Activated CD4-positive, alpha-beta T cell treated with anti-CD3 and anti-CD28 coated beads for 24 hours (primary cell): ENCODE measurements around the gene CELA3A.
A peak's percentile ranks its signal among the peaks of the same experiment; 100 is the strongest.
"Not testable (repeated sequence)": the region's sequence is repeated elsewhere in the genome, so short reads cannot be mapped to it uniquely, and the experiment has no call there.

ENCODE experiments used
- DNase-seq, 2 donors: peaks; one replicate each; pipeline ENCODE4 v3.0.0-alpha.2; 2020; ENCODE audit warnings: low read depth in 2 of 2

The CELA3A gene, protein sequence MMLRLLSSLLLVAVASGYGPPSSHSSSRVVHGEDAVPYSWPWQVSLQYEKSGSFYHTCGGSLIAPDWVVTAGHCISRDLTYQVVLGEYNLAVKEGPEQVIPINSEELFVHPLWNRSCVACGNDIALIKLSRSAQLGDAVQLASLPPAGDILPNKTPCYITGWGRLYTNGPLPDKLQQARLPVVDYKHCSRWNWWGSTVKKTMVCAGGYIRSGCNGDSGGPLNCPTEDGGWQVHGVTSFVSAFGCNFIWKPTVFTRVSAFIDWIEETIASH

DNA sequence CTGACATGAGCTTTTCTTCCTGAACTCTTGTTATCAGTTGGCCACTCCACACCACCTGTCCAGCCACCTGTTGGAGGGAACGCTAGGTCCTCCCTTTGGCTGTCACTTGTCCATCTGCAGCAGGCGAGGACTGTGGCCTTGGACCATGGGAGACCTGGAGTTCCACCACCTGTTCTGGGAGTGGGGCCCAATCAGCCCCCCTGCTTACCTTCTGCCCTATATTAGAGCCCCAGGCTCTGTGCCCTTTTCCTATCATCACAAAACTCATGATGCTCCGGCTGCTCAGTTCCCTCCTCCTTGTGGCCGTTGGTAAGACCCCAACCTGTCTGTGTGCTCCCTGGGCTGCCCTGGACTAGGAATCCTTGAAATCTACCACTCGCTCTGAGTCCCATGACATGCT is at the start of gene CELA3A:
Gene CELA3A, plus strand, starts transcription at position 249 of the 400 bp plus-strand sequence. Its CDS starts 18 bp downstream, at position 267.
- DNase-seq: no peak

DNA sequence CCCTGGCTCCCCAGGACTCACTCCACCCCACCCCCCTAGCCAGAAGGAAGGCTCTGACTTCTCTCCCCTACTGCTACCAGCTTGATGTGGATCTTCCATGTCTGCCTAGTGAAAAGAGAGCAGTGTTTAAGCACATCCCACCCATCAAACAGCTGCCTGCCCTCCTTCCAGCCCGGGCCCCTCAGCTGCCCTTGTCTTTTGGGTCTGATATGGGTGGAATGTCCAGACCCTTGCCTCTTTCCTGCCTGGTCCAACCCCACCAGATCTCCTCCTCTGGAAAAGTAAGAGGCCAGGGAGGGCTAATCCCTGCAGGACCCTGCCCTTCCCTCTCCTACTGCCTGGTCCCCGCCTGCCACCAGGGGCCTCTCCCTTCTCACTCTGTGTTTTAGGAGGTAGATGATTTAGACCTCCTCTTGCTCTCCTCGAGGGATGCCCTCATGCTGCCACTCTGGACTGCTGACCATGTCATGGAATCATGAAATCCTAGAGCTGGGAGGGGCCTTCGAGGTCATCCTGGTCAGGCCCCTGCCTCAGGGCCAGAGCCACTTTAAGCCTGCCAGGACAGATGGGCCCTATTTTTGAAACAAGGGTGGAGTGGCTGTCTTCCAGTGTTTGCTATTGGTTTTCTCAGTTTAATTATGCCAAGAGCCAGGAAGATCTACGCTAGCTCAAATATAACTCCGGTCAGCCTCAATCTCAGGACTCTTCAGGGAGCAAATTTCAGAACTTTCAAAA is 48.5 kb upstream of the CELA3A start:
- DNase-seq: no peak

DNA sequence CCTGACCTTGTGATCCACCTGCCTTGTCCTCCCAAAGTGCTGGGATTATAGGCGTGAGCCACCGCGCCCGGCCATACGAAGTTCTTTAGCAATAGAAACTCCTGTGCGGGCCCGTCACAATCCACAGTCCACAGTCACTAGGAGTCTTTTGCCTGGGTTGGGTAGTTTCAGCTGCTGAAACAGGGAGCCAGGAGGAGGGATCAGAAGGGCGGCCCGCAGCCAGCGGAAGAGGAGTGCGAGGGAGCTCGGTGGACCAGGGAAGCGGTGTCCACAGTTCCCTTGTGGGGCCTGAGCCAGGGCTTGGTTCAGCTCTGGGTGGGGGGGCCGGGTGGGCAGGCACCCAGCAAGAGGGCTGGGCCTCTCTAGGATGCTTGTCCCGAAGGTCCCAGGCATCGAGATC is 46.4 kb upstream of the CELA3A start:
- DNase-seq: no peak

DNA sequence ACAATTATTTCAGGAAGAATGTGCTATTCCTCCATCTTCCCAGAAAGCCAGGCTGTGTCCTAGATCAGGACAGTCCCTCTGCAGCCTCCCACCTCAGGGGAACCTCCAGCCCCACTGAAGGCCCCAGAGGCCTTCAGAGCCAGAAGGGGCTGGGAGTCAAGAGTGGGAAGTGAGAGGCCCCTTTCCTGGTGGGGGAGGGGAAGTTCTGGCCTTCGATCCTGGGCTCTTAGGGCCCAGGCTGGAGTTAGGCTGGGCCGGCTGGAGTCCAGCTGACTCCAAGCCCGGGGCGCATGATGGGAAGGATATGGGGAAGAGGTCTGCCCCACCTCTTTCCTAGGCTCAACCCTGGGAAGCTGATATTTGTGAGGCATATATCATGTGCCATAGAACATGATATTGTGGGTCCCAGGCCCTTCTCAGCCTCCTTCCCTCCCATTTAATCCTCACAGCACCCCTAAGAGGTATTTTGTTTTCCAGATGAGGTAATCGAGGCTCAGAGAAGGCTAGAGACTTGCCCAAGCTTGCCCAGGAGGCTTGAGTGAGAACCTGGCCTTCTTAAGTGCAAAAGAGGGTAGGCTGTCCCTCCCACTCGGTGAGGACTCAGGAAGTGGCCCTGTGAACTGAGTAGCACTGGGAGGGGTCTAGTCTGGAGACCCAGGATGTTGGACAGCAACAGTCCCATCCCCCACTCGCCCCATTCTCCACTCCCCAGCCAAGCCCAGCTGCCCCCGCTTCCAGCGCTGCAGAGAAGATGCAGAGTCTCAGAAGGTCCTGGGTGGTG is 45.8 kb upstream of the CELA3A start:
- DNase-seq: no peak

DNA sequence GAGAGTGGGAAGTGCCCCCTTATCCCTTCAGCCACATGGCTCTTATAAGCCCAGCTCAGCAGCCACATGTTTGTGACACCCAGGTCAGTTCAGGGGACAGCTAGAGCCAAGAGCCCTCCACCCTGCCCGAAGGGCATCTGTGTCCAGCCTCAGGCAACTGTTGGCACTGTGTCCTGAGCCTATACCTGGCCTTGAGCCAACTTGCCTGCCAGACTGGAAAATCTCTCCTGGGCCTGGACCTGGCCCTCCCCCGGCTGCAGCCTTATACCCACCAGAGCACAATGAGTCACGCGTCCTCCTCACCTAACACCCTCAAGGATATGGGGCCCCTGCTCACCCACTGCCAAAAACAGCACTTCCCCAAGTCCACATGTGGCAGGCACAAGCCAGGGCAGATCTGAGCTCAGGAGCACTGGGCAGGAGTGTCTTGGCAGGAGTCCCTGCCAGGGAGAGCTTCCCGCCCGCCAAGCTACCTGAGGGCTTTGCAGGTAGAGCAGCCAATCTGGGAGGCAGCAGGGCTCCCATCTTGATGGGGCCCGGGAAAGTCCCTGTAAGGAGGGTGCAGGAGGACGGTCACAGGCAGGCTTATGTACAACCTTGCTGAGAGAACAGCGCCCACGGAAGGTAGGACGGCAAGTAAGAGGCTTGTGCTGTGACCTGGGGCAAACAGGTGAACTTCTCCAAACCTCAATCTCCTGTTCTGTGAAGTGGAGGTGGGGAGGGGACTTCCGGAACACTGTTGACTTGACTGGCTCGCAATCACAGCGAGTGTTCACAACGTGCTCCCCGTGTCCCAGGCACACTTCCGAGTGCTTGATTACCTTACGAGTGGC is 44.5 kb upstream of the CELA3A start:
- peak in 1 of 2 donors; percentile 7 for DNase-seq

DNA sequence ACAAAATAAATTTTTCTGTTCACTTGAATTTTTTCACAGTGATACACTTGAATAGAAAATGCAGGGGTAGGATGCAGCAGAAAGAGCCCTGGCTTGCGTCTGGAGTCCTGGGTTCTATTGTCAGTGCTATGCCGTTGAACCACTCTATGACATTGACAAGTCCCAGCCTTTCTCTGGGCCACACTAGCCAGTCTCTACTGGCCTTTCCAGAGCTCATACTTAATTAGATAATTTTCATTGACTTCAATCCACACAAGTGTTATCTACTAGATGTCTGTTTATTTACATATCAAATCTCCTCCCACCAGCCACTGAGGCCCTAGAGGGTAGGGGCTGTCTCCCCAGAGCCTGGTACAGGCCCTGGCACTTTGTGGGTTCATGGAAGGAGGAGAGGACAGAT is 40.1 kb upstream of the CELA3A start:
- DNase-seq: no peak

DNA sequence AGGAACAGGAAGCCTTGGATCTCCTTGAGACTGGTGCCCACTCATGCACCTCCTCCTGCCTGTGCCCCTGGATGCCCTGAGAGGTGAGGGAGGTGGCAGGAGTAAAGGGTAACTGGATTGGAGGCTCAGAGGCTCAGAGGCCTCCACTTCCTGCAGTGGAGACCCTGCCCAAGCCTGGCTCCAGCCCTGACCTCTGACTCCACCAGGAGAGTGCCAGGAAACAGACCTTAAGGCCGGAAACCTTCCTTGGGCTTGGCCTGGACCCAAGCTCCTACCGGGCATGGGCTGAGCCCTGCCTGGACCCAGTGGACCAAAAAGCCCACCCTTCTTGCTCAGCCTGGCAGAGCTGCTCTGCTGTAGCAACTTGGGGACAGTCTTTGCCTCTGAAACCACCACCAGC is 39.7 kb upstream of the CELA3A start:
- no peak for DNase-seq

DNA sequence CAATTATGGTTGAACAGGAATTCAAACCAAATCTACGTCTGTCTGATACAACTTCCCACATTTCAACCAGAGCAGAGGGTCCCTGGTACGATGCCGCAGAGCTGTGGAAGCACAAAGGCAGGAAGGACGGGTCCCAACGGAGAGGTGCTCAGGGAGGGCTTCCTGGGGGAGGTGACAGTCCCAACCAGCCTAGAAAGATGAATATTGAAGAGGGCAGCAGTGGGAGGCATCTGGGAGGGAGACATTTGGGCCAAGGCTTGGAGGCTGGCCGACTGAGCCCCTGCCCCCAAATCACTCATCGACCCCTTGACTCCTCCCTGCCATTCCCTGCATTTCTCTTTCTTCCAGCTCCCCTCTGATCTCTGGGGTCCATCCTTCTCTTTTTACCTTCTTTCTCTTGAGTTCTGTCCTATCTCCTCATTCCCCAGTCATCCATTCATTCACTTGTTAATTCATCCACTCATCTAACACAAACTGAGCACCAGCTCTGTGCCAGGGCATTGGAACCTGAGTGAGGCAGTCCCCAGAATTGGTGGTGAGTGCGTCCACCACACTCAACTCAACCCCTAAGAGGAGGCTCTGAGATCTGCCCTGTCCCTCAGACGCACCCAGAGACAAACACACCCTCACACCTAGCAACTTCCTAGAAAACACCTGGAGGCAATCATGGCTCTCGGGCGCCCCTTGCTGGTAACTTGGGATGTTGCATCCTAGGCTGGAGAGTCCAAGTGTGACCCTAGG is 37.8 kb upstream of the CELA3A start:
- peak; percentile 69 to 81 for DNase-seq

DNA sequence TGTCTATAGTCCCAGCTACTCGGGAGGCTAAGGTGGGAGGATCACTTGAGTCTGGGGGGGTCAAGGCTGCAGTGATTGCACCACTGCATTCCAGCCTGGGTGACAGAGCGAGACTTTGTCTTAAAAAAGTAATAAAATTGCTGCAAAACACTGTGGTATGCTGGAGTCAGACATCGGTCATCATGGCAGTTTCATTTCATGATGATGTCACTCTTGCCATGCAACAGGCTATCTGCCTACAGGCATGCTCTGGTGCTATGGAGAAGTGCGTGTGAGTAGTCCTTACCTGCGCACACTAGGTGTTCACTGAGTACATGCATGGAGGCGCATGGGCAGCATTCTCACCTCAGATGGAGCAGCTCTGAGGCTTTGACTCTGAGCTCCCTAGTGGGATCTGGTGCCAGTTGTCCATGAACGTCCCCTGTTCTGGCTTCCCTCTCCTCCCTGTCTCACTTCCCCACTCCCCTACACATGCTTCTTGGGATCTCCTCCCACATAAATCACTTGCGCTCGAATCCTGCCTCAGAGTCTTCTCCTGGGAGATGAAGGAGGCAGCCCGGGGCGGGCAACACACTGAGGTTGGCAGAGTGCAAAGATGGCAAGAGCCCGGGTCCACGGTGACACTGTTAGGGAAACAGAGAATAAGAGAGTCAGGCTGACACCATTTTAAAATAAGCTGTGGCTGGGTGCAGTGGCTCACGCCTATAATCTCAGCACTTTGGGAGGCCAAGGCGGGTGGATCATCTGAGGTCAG is 35.0 kb upstream of the CELA3A start:
- no peak for DNase-seq

DNA sequence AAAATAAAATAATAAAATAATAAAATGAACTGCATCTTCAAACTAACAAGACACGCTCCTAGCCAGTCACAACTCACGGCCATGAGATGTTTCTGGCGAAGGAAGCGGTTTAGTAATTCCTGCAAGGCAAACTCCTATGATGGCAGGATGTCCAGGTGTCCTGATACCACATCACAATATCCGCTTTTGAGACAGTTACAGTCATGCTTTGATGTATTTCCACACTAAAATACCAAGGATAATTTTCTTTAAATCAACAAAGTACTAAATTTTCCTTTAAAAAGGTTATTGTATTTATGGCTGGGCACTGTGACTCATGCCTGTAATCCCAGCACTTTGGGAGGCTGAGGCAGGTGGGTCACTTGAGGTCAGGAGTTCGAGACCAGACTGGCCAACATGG is 34.2 kb upstream of the CELA3A start:
- not testable (repeated sequence) for DNase-seq

DNA sequence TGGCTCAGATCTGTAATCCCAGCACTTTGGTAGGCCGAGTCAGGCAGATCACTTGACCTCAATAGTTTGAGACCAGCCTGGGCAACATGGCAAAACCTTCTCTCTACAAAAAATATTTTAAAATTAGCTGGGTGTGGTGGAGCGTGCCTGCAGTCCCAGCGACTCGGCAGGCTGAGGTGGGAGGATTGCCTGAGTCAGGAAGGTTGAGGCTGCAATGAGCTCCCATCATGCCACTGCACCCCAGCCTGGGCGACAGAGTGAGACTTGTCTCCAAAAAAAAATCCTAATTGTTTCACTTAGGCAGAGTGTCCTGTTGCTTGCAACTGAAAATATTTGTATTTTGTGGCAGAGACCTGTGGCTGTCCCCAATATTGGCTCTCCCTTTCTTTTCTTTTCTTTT is 32.4 kb upstream of the CELA3A start:
- not testable (repeated sequence) for DNase-seq

DNA sequence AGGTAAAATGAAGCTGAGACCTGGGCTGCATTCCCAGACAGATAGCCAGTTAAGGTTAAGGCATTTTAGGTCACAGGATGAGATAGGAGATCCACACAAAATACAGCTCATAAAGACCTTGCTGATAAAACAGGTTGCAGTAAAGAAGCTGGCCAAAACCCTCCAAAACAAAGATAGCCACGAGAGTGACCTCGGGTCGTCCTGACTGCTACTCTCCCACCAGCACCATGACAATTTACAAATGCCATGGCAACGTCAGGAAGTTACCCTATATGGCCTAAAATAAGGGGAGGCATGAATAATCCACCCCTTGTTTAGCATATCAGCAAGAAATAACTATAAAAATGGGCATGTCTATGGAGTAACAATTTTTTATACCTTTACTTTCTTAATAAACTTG is 30.9 kb upstream of the CELA3A start:
- DNase-seq: not testable (repeated sequence)

DNA sequence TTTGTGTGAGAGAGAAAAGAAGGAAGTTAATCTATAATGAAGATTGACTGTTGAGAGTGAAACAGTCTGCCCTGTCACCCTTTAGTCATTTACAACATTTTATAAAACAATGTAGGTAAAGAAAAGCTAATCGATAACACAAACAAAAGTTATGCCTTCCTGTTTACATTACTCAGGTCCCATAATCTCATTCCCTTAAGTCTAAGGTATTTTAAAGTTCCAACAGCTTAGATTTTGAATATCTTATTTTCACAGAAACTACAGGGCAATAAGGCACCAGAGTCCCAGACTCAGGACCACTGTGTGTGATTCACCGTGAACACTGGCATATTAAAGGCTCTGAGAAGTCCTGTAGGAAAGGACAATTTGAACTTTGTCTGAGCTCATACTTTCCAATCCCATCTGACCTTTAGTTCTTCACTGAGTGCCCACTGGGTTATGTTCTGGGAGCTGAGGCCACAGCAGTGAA is 28.4 kb upstream of the CELA3A start:
- DNase-seq: not testable (repeated sequence)

DNA sequence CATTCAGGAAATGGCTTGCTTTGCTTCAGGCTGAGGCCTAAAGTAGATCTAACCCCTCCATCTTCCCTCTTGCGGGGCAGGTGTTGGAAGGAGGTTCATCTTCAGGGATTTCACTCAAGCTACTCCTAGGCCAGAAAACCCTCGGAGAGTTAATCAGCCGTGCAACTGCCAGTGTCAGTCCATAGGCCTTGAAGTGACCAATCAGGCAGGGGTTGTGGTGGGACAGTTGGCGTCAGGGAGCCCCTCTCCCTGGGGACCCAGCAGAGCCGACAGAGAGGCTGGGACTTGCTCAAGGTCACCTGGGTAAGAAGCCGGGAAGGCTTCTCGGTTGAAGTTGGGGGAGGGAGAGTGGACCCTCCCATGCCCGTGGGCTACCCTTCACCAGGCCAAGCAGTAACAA is 27.5 kb upstream of the CELA3A start:
- not testable (repeated sequence) for DNase-seq

DNA sequence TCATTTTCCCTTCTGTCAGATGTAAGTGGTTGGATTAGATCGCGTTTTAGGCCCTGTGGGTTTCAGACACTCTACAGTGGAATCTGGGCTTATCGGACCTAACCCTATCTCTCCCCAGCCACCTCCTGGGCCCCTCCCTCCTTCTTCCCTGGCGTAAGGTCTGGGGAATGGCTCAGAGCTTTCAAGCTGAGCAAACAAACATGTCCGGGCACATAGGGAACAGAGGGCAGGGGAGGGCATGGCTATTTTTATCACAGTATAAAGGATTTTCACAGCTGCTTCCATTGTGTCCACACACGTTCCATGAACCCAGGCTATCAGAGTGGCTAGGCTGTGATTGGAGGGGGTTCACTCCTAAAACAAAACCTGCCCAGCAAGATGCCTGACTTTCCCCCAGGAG is 26.8 kb upstream of the CELA3A start:
- DNase-seq: not testable (repeated sequence)

DNA sequence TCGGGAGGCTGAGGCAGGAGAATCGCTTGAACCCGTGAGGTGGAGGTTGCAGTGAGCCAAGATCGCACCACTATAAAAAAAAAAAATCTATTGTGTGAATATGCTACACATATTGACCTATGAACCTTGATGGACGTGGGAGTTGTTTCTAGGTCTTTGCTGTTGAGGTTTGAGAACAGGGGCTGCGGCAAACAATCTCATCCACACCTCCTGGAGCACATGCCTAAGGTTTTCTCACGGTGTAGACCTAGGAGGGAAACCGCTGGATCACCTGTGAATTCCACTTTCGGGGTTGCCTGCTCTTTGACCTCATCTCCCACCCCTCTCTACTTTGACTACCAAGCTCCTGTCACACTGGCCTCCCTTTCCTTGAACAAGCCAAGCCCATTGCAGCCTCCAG is 26.2 kb upstream of the CELA3A start:
- DNase-seq: not testable (repeated sequence)

DNA sequence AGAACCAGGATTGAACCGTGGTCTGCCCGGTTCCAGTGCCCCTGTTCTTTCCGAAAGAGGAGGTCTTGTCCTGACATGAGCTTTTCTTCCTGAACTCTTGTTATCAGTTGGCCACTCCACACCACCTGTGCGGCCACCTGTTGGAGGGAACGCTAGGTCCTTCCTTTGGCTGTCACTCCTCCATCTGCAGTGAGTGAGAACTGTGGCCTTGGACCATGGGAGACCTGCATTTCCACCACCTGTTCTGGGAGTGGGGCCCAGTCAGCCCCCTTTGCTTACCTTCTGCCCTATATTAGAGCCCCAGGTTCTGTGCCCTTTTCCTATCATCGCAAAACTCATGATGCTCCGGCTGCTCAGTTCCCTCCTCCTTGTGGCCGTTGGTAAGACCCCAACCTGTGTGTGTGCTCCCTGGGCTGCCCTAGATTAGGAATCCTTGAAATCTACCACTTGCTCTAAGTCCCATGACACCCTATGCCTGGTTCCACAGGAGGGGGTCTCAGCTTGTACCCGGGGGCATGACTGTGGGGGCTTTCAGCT is 24.7 kb upstream of the CELA3A start, which contains the start of gene CELA3B:
Gene CELA3B, plus strand, starts transcription at position 320 of the 537 bp plus-strand sequence. Its CDS starts 18 bp downstream, at position 338.
- DNase-seq: not testable (repeated sequence)

DNA sequence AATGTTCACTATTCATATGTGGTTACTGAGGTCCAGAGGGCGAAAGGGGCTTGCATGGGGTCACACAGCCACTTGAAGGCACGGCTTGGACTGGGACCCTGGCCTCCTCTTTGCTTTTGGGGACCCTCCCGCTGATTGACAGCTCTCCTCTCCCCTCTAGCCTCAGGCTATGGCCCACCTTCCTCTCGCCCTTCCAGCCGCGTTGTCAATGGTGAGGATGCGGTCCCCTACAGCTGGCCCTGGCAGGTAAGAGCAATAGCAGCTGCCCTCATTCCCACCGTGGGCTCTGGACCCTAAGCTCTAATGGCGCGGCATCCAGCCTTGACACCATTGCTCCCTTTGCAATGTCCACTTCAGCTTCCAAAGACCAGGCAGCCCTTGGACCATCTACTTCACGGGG is 23.2 kb upstream of the CELA3A start:
- DNase-seq: not testable (repeated sequence)

DNA sequence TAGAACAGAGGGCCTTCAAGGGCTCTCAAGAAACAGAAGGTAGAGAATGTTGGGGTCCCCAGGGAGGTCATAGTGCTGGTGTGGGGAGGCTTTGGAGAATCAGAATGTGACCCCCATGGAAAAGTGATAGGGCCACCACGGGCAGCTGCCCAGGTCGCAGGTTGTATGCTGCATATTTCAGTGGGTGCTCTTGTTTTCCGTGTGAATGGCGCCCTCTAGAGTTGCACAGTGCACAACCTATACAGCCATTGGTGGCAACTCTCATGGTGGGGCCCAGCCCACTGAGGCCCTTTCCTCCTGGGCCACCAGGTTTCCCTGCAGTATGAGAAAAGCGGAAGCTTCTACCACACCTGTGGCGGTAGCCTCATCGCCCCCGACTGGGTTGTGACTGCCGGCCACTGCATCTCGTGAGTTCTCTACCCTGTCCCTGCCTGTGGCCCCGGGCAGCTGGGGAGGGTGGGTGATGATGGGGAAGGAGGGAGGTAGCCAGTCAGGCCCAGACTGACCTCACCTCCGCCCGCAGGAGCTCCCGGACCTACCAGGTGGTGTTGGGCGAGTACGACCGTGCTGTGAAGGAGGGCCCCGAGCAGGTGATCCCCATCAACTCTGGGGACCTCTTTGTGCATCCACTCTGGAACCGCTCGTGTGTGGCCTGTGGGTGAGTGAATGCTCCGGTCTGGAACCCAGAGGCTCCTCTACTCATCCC is 20.8 kb upstream of the CELA3A start:
- DNase-seq: not testable (repeated sequence)
